Measurements from ENCODE around the gene CCND2.

CCND2 gene

GRCh38 chr12:4257442-4257841 is 16.1 kb upstream of the CCND2 start:
- no peak overlapping the region for H3K4me3 ChIP-seq (ENCODE audit: low read depth, low read length)
- TF ChIP-seq CTCF (IDR thresholded peaks at IDR 0.05; ENCODE audit: low read depth, low read length): no peak

GRCh38 chr12:4259099-4259498 is 14.5 kb upstream of the CCND2 start:
- no peak overlapping the region for H3K4me3 ChIP-seq (ENCODE audit: low read depth, low read length)
- no peak for TF ChIP-seq CTCF (IDR thresholded peaks at IDR 0.05; ENCODE audit: low read depth, low read length)

DNA sequence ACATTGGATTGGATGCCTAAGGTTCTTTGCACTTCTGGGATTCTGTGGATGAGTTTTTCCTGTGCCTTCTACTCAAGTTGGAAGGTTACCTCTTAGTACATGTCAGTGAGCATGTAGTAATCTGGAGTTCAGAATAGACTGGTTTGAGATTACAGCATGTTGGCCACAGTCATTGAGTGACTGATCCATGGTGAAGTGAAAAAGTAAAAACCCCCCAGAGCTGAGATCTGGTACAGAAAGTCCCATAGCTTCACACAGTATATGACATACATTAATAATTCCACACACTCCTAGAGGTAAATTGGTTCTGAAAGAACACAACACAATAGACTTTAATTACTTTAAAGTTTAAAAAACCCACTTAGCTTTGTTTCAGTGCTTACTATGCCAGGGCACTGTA is 11.9 kb upstream of the CCND2 start:
- TF ChIP-seq CTCF (IDR thresholded peaks at IDR 0.05; ENCODE audit: low read depth, low read length): no peak
- H3K4me3 ChIP-seq (ENCODE audit: low read depth, low read length): no peak overlapping the region

GRCh38 chr12:4265280-4265679 is 8.3 kb upstream of the CCND2 start:
- TF ChIP-seq CTCF (IDR thresholded peaks at IDR 0.05; ENCODE audit: low read depth, low read length): no peak
- H3K4me3 ChIP-seq (ENCODE audit: low read depth, low read length): no peak overlapping the region

GRCh38 chr12:4266990-4267389 is 6.6 kb upstream of the CCND2 start:
- TF ChIP-seq CTCF (IDR thresholded peaks at IDR 0.05; ENCODE audit: low read depth, low read length): no peak
- no peak overlapping the region for H3K4me3 ChIP-seq (ENCODE audit: low read depth, low read length)

GRCh38 chr12:4267704-4268328 is 5.7 kb upstream of the CCND2 start:
- TF ChIP-seq CTCF (IDR thresholded peaks at IDR 0.05; ENCODE audit: low read depth, low read length): no peak
- no peak overlapping the region for H3K4me3 ChIP-seq (ENCODE audit: low read depth, low read length)

DNA sequence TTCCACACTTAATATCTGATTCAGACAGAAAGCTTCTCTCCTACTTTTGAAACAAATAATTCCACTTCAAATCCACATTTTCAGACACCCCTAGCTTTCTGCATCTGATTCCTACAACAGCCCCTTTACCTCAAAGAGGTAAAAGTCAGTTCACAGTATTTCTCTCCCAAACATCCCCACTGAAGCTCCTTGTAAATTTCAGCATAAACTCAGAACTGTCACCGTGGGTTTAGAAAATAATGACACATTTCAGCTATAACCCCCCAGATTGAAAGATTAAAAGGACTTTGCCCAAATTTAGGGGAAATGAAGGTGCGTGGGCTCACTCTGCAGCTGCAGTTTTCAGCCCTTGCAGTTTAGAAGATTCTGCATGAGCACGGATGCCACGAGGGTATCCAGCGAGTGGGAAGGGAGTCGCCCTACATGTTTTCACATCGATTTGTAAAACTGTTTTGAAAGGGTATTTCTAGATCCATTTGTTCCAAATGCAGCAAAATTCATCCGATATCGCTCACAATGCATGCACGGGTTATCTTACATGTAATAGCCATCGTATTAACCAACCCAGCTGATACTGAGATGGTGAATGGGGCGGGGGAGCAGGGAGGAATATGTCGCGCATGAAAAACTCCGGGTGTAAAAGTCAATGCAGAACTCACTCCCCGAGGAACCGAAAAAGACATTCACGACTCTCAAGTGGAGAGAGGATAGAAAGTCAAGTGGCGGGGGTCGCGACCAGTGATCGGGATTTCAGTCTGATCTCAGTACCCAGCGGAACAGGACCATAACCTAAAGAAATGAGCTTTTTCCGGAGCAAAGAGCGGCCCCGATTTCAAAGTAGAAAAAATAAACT is 5.0 kb upstream of the CCND2 start:
- no peak for TF ChIP-seq CTCF (IDR thresholded peaks at IDR 0.05; ENCODE audit: low read depth, low read length)

More for the DNA sequence above, 5.0 kb upstream of the CCND2 start:
- H3K4me3 ChIP-seq (ENCODE audit: low read depth, low read length): 0 out of 2 replicates have a peak overlapping the region, but pooled peaks have one; percentile 6

All from WI38 (cell line).